ENCODE data around the gene KIF7. TPM values are rescaled to one million over a fixed set of nuclear protein-coding genes. Genes with fewer than 3 reads are reported as not detected.

The KIF7 gene
- total and polyA plus RNA-seq, 2 of the 4 experiments (the other 2 are of a cell fraction): 5.0 to 9.0 TPM

DNA sequence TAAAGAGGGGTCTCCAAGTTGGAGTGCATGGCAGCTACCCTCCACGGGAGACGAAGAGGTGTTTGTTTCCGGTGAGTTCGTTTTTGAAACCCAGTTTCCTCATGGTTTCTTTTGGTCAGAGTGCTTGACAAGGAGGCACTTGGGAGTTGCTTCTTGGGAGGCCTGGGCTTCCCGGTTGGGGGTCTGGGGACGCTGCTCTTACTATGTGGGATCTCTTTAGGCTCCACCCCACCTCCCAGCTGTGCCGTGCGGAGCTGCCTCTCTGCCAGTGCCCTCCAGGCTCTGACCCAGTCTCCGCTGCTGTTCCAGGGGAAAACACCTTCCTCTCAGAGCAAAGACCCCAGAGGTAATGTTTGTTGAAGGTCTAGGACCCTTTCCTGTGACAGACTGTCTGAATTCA lies 29.6 kb downstream of the KIF7 start:
- ATAC-seq (ENCODE audit: low read depth): no peak
- BruUV-seq (replicated peaks): no TSS peak
- H3K27ac ChIP-seq (ENCODE audit: insufficient read depth, low read length): no peak overlapping the region
- POLR2A ChIA-PET (ENCODE audit: unreplicated experiment): interaction anchor here (0.6 kb wide), 1 partner anchor 147 kb away, joined by 3 read pairs; no protein-coding TSS in a partner anchor
- no peak overlapping the region for H2AK9ac ChIP-seq (replicated peaks; ENCODE audit: low read depth, low read length, poor library complexity)
- no peak for TF ChIP-seq CTCF (conservative IDR thresholded peaks at IDR 0.05; ENCODE audit: low read depth, low read length)
- TF ChIP-seq MAFK (IDR thresholded peaks at IDR 0.05; ENCODE audit: low read depth, low read length): no peak
- no peak for TF ChIP-seq MXI1 (IDR thresholded peaks at IDR 0.05; ENCODE audit: borderline replicate concordance, low read depth, low read length)
- no peak for TF ChIP-seq FOS (IDR thresholded peaks at IDR 0.05; ENCODE audit: low read depth, low read length)
- TF ChIP-seq, protein P1, sequence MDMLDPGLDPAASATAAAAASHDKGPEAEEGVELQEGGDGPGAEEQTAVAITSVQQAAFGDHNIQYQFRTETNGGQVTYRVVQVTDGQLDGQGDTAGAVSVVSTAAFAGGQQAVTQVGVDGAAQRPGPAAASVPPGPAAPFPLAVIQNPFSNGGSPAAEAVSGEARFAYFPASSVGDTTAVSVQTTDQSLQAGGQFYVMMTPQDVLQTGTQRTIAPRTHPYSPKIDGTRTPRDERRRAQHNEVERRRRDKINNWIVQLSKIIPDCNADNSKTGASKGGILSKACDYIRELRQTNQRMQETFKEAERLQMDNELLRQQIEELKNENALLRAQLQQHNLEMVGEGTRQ (IDR thresholded peaks at IDR 0.05; ENCODE audit: low read depth, low read length): no peak
- no peak for TF ChIP-seq RCOR1 (IDR thresholded peaks at IDR 0.05; ENCODE audit: insufficient replicate concordance, low read length)
- TF ChIP-seq MAZ (IDR thresholded peaks at IDR 0.05; ENCODE audit: borderline replicate concordance, low read depth, low read length): no peak
- TF ChIP-seq BHLHE40 (IDR thresholded peaks at IDR 0.05; ENCODE audit: low read depth, low read length): no peak
- TF ChIP-seq, protein P2, sequence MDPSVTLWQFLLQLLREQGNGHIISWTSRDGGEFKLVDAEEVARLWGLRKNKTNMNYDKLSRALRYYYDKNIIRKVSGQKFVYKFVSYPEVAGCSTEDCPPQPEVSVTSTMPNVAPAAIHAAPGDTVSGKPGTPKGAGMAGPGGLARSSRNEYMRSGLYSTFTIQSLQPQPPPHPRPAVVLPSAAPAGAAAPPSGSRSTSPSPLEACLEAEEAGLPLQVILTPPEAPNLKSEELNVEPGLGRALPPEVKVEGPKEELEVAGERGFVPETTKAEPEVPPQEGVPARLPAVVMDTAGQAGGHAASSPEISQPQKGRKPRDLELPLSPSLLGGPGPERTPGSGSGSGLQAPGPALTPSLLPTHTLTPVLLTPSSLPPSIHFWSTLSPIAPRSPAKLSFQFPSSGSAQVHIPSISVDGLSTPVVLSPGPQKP (IDR thresholded peaks at IDR 0.05; ENCODE audit: borderline replicate concordance, low read depth, low read length): no peak
- no peak for TF ChIP-seq RAD21 (IDR thresholded peaks at IDR 0.05; ENCODE audit: low read length)
- TF ChIP-seq NFE2L2 (IDR thresholded peaks at IDR 0.05; ENCODE audit: low read depth, low read length): no peak
- no peak for TF ChIP-seq POLR2A (IDR thresholded peaks at IDR 0.05; ENCODE audit: low read depth, low read length)
- no peak for TF ChIP-seq RFX5 (IDR thresholded peaks at IDR 0.05; ENCODE audit: low read depth, low read length)
- no peak for TF ChIP-seq SMC3 (IDR thresholded peaks at IDR 0.05; ENCODE audit: low read depth, low read length)
- no peak for TF ChIP-seq CHD1 (IDR thresholded peaks at IDR 0.05; ENCODE audit: low read depth, low read length)
- no peak for TF ChIP-seq CEBPB (IDR thresholded peaks at IDR 0.05; ENCODE audit: low read depth, low read length)
- no peak overlapping the region for H2BK120ac ChIP-seq (ENCODE audit: low read depth, low read length)
- no peak overlapping the region for H4K91ac ChIP-seq (ENCODE audit: insufficient read depth, low read depth, low read length)
- H2BK5ac ChIP-seq (ENCODE audit: low read depth, low read length, poor library complexity, severe bottlenecking): no peak overlapping the region
- no peaks in the 10 kb centered on the region for H3K9me1 ChIP-seq (ENCODE audit: insufficient read depth, low read length)
- H2BK20ac ChIP-seq (ENCODE audit: low read depth, low read length): no peak overlapping the region
- intact Hi-C loops (cut with micrococcal nuclease) (no loop called here), dilution Hi-C loops (cut with HindIII; ENCODE audit: low sequenced_read_pairs, unreplicated experiment) (no loop called here), in situ Hi-C loops (cut with MboI; ENCODE audit: low sequenced_read_pairs) (no loop called here)
- H3K4me3 ChIP-seq (ENCODE audit: insufficient read depth, low read depth, low read length): no peak overlapping the region
- no peak overlapping the region for H4K8ac ChIP-seq (ENCODE audit: low read depth in 2 of 2, low read length in 2 of 2)
- no peaks in the 10 kb centered on the region for H3K27me3 ChIP-seq (ENCODE audit: control insufficient read depth, insufficient read depth, low read length)
- H3K14ac ChIP-seq (replicated peaks; ENCODE audit: low read depth, low read length): no peak overlapping the region
- 100% methylated on average over 3 of the region's 9 CpGs; no CpG with 5 or more reads in 1 of the 2 experiments for WGBS, 2 experiments (ENCODE audit: extremely low coverage in 2 of 2, insufficient read length in 1 of 2)
- H4K20me1 ChIP-seq (ENCODE audit: insufficient read depth, low read length): no peaks in the 10 kb centered on the region
- H3K18ac ChIP-seq (ENCODE audit: low read depth, low read length): no peak overlapping the region
- no peak overlapping the region for H3K56ac ChIP-seq (ENCODE audit: extremely low read depth, insufficient read depth, low read length)
- no peak overlapping the region for H4K5ac ChIP-seq (ENCODE audit: low read depth, low read length)
- H3K36me3 ChIP-seq (ENCODE audit: control insufficient read depth, insufficient read depth, low read length): peaks cover 68% of the 10 kb centered on the region
- H3K9ac ChIP-seq (ENCODE audit: low read depth, low read length): no peak overlapping the region
- H2AK5ac ChIP-seq (ENCODE audit: low read depth, low read length): no peak overlapping the region
- peaks cover 3% of the 10 kb centered on the region in 2 experiments; a peak in 2 of 4 replicates for H3K79me1 ChIP-seq (ENCODE audit: low read depth in 1 of 2, low read length in 2 of 2)
- CTCF ChIA-PET: no interaction called here
- no peaks in the 10 kb centered on the region for H3K9me3 ChIP-seq (ENCODE audit: control insufficient read depth, insufficient read depth, low read length)
- H3K4ac ChIP-seq (ENCODE audit: low read depth, low read length): no peak overlapping the region
- DNase-seq: no peak
- H3K23ac ChIP-seq (ENCODE audit: low read depth, low read length): no peak overlapping the region
- no peaks in the 10 kb centered on the region for H3K4me1 ChIP-seq (ENCODE audit: control insufficient read depth, insufficient read depth, low read length)
- H2BK15ac ChIP-seq (ENCODE audit: low read depth, low read length): no peak overlapping the region
- no peak overlapping the region for H3K4me2 ChIP-seq (ENCODE audit: low read depth, low read length)
- H2AFZ ChIP-seq (replicated peaks; ENCODE audit: low read length, poor library complexity): no peak overlapping the region
